Adrenal gland (tissue), 12 donors: ENCODE data around the gene GPLD1. TPM values are rescaled to one million over a fixed set of nuclear protein-coding genes. Genes with fewer than 3 reads are reported as not detected.

Source experiments
- DNase-seq, 7 donors: peaks; one replicate each; pipeline ENCODE4 v3.0.0-alpha.2; 2019 to 2020
- H3K27ac ChIP-seq, 5 donors: fragments of 200-600 bp; sonication (generic) in 4 of 5; 1 replicate in 3 of 5; 2 replicates in 2 of 5; pipeline versions ENCODE4 v1.5.1 to v1.8.0; 2016 to 2020; ENCODE audit warnings: mild to moderate bottlenecking in 1 of 5
- H3K27me3 ChIP-seq: fragments of 200-600 bp; 2 replicates; pipeline ENCODE4 v1.8.0; 2021
- H3K36me3 ChIP-seq, 2 donors: fragments of 200-600 bp; replicated peaks in 1 of 2; 1 replicate in 1 of 2; 2 replicates in 1 of 2; pipeline versions ENCODE4 v1.5.1 to v1.8.0; 2018 to 2022
- H3K4me1 ChIP-seq, 2 donors: fragments of 200-600 bp; replicated peaks in 1 of 2; 1 replicate in 1 of 2; 2 replicates in 1 of 2; pipeline versions ENCODE4 v1.5.1 to v1.8.0; 2018 to 2021
- H3K4me3 ChIP-seq, 4 donors: fragments of 200-600 bp; sonication (generic) in 3 of 4; one replicate each; pipeline ENCODE4 v1.5.1; 2016 to 2018
- H3K9me3 ChIP-seq, 3 donors: fragments of 200-600 bp; sonication (generic) in 1 of 3; replicated peaks in 1 of 3; 1 replicate in 2 of 3; 2 replicates in 1 of 3; pipeline versions ENCODE4 v1.5.1 to v1.8.0; 2016 to 2021
- POLR2A ChIP-seq, 2 donors: fragments of 450-650 bp; IDR thresholded peaks; one replicate each; pipeline ENCODE4 v1.6.1; 2017; ENCODE audit warnings: antibody characterized with exemption in 2 of 2, mild to moderate bottlenecking in 2 of 2, moderate library complexity in 1 of 2
- WGBS, 4 donors: extraction: QIAGEN DNeasy Blood & Tissue Kit in 2 of 4; methylation state at CpG; one replicate each; pipeline versions ENCODE4 v1.1.5 to v1.1.7; 2013 to 2017; 5-methylcytosine and 5-hydroxymethylcytosine counted together
- intact Hi-C, 2 donors: fragments of 100-400 bp; cut with DNase I; formaldehyde crosslinking; loops; one replicate each; pipeline versions ENCODE4 v1.14.1 to v1.15.0; 2022 to 2023
- polyA plus RNA-seq, 3 donors: library from polyadenylated mRNA; stranded (reverse); fragments of 200-250 nt in 2 of 3; fragments of 350-450 nt in 1 of 3; fragmentation: Illumina TruSeq in 1 of 3; extraction: RNeasy Lipid Tissue Mini Kit (QIAGEN cat#74804) in 1 of 3; gene quantifications; one replicate each; pipeline ENCODE4 v1.2.3, GENCODE V29; 2013 to 2014
- total RNA-seq, 9 donors: library from RNA; depleted of rRNA in 4 of 9; stranded (reverse); fragments of >200 nt in 4 of 9; fragments of 120-200 nt in 1 of 9; fragmentation: NEBNext Ultra II Directional in 1 of 9; extraction: Animal tissue kit (Norgen Biotek cat#: 25700) in 1 of 9; gene quantifications; one replicate each; pipeline versions ENCODE4 v1.1.0 to v1.2.4, GENCODE V29; 2013 to 2023
- TF ChIP-seq, protein P1 (sequence below), 6 experiments: fragments of 450-650 bp in 4 of 6; fragments of 200-600 bp in 2 of 6; sonication (generic) in 1 of 6; IDR thresholded peaks; 1 replicate in 5 of 6; 2 replicates in 1 of 6; pipeline versions ENCODE4 v1.5.1 to v1.8.0; 2016 to 2021; ENCODE audit warnings: antibody characterized with exemption in 6 of 6, mild to moderate bottlenecking in 2 of 6, moderate library complexity in 1 of 6
- donor health status: healthy with polysubstance abuse.
- donor health status: Bipolar disorder and iron deficiency.
- donor health status: DM: yes; HTN: yes; CAD: no.
- donor health status: DM: no; HTN: no; CAD: no.
- donor health status: DM: no; HTN: no; CAD: no.
- donor health status: DM: yes; HTN: yes; CAD: no.

Gene GPLD1
- total and polyA plus RNA-seq, 12 donors: 0.34 to 1.8 (median 0.98) TPM

DNA sequence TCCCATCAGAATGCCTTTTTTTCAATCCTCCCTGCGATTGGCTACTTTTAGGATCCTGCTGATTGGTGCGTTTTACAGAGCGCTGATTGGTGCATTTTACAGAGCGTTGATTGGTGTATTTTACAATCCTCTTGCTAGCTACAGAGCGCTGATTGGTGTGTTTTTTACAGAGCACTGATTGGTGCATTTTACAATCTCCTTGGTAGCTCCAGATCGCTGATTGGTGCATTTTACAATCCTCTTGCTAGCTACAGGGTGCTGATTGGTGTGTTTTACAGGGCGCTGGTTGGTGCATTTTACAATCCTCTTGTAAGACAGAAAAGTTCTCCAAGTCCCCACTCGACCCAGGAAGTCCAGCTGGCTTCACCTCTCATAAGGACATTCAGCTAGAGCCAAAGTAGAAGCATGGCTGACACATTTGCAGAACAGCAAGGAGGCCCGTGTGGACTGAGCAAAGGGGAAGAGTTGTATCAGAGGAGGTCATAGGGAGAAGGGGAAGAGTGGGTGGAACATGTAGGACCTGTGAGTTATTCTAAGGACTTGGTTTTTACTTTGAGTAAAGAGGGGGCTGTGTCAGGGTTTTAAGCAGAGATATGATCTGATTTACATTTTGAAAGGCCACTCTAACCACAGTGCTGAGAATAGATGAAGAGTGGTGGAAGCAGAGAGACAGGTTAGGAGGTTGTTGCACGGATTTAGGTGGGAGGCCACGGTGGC, 8.0 kb upstream of the GPLD1 start:
- H3K27ac ChIP-seq: no peak overlapping the region
- intact Hi-C loops: no loop called here
- DNase-seq: no peak
- no peak overlapping the region for H3K4me3 ChIP-seq
- no peaks in the 10 kb centered on the region for H3K27me3 ChIP-seq
- TF ChIP-seq, protein P1, sequence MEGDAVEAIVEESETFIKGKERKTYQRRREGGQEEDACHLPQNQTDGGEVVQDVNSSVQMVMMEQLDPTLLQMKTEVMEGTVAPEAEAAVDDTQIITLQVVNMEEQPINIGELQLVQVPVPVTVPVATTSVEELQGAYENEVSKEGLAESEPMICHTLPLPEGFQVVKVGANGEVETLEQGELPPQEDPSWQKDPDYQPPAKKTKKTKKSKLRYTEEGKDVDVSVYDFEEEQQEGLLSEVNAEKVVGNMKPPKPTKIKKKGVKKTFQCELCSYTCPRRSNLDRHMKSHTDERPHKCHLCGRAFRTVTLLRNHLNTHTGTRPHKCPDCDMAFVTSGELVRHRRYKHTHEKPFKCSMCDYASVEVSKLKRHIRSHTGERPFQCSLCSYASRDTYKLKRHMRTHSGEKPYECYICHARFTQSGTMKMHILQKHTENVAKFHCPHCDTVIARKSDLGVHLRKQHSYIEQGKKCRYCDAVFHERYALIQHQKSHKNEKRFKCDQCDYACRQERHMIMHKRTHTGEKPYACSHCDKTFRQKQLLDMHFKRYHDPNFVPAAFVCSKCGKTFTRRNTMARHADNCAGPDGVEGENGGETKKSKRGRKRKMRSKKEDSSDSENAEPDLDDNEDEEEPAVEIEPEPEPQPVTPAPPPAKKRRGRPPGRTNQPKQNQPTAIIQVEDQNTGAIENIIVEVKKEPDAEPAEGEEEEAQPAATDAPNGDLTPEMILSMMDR (IDR thresholded peaks at IDR 0.05): no peak
- TF ChIP-seq POLR2A (IDR thresholded peaks at IDR 0.05): no peak
- H3K9me3 ChIP-seq: no peaks in the 10 kb centered on the region
- WGBS, 4 donors: 88 to 95% (median 93%) methylated on average over 11 of the region's 11 CpGs
- H3K36me3 ChIP-seq: no peaks in the 10 kb centered on the region
- peaks cover 0 to 6% of the 10 kb centered on the region in 2 donors for H3K4me1 ChIP-seq

DNA sequence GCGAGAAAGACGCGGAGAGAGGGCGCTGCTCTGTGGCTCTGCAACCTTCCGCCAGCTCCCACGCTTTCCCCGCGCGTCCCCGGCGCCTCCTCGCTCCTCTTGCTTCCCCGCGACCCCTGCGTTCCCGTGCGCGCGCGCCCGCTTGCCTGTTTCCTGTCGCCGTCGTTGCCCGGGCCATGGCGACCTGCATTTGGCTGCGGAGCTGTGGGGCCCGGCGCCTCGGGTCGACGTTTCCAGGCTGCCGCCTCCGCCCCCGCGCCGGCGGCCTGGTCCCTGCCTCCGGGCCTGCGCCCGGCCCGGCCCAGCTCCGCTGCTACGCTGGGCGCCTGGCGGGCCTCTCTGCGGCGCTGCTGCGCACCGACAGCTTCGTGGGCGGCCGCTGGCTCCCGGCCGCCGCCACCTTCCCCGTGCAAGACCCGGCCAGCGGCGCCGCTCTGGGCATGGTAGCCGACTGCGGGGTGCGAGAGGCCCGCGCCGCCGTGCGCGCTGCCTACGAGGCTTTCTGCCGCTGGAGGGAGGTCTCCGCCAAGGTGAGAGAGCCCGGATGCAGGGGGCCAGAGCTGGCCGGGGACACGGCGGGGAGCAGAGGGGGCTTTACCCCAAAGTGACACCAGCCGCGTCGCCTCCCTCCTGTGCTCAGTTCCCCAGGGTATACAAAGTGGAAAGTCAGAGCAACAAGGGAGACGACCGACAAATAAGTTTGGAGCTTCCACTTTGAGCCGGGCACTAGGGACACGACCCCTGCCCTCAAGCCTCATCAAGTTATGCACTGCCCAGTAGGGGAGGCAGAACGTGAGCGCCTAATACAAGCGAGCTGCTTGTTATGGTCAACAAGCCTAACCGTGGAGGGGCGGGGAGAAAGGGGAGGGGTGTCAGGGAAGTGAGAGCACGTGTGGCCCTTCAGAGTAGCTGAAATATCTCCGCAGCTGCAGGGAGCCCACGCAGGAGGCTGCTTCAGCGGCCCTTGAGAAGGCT, 5.7 kb upstream of the GPLD1 start, which contains the start of gene ALDH5A1:
ALDH5A1 (plus strand) TSS at position 149 of the 975 bp plus-strand sequence; CDS start at position 177, 28 bp downstream.
- peak within 1 kb of the TSS in 3 of 5 donors; percentile 52 to 64 (median 63) for H3K27ac ChIP-seq
- no peaks in the 10 kb centered on the region for H3K9me3 ChIP-seq
- peaks cover 0 to 6% of the 10 kb centered on the region in 2 donors for H3K4me1 ChIP-seq
- H3K27me3 ChIP-seq: no peaks in the 10 kb centered on the region
- 0 to 1% (median 1%) methylated on average over 13 to 93 of the region's 93 CpGs for WGBS, 4 donors
- intact Hi-C loops: no loop called here
- TF ChIP-seq, protein P1 (IDR thresholded peaks at IDR 0.05): no peak
- peak in 1 of 2 donors; percentile 32 for TF ChIP-seq POLR2A (IDR thresholded peaks at IDR 0.05)
- DNase-seq: peak; percentile 60 to 75 (median 67)
- peak within 1 kb of the TSS; percentile 5 to 79 (median 44) for H3K4me3 ChIP-seq
- H3K36me3 ChIP-seq: no peaks in the 10 kb centered on the region

DNA sequence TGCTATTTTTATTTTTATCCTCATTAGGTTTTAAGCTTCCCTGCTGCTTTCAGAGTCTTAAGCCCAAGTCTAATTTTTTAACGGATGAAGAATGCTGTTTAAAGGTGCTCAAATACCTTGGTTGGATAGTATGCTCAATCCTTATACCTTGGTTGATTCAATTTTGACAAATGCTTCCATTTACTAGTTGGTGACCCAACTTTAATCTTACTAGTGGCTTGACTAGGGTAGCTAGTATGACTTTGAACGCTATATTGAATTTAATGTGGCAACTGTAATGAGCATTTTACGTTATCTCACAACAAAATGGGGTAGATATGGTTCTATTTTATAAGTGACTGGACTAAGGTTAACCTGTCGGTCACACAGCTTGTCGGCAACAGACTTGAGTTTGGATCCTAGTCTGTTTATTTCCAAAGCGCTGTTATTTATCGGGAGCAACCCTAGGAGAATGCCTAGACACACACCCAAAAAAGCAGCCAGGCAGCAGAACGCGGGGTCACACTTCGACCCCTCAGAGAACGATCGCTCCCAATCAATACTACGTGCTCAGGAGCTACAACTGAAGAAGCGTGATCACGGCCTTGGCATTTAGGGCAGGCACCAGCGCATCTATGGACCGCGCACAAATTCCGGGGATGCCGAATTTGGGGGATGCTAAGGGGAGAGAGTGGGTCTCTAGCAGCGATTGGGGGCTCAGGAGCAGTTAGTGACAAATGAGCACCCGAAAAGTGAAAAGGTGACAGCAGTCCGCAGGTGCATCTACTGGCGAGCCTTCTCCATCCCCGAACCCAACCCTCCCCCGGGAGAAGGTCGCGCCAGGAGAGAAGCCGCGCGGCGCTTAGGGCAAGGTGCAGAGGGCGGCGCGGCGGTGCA, 4.8 kb upstream of the GPLD1 start:
- Histone ChIP-seq H3K4me1 (peaks cover 0 to 6% of the 10 kb centered on the region in 2 donors), H3K36me3 (no peaks in the 10 kb centered on the region), H3K27me3 (no peaks in the 10 kb centered on the region), H3K4me3 (peak overlapping the region in 2 of 4 donors; percentile 69 to 79), H3K9me3 (no peaks in the 10 kb centered on the region), H3K27ac (peak overlapping the region in 2 of 5 donors; percentile 63 to 64)
- intact Hi-C loops: no loop called here
- no peak for DNase-seq
- TF ChIP-seq, protein P1 (IDR thresholded peaks at IDR 0.05): no peak
- TF ChIP-seq POLR2A (IDR thresholded peaks at IDR 0.05): no peak
- 14 to 38% (median 16%) methylated on average over 14 to 36 of the region's 36 CpGs for WGBS, 4 donors
